A673 (cell line): ENCODE data around the gene IQGAP1.

Experiments
- EZH2 ChIP-seq: fragments of 200-600 bp; sonication (generic); IDR thresholded peaks from 2 replicates; pipeline ENCODE4 v1.6.1; 2017; ENCODE audit warnings: borderline replicate concordance, low read depth, mild to moderate bottlenecking, mixed read lengths, antibody characterized with exemption, low read length; ENCODE audit not compliant: poor library complexity, severe bottlenecking
- TF ChIP-seq, protein P1 (sequence below): fragments of 300-800, 200-600 bp; sonication (generic); conservative IDR thresholded peaks from 2 replicates; pipeline ENCODE4 v1.5.1; 2017; ENCODE audit warnings: low read depth, mild to moderate bottlenecking, antibody characterized with exemption, low read length, moderate library complexity, mixed read lengths

DNA sequence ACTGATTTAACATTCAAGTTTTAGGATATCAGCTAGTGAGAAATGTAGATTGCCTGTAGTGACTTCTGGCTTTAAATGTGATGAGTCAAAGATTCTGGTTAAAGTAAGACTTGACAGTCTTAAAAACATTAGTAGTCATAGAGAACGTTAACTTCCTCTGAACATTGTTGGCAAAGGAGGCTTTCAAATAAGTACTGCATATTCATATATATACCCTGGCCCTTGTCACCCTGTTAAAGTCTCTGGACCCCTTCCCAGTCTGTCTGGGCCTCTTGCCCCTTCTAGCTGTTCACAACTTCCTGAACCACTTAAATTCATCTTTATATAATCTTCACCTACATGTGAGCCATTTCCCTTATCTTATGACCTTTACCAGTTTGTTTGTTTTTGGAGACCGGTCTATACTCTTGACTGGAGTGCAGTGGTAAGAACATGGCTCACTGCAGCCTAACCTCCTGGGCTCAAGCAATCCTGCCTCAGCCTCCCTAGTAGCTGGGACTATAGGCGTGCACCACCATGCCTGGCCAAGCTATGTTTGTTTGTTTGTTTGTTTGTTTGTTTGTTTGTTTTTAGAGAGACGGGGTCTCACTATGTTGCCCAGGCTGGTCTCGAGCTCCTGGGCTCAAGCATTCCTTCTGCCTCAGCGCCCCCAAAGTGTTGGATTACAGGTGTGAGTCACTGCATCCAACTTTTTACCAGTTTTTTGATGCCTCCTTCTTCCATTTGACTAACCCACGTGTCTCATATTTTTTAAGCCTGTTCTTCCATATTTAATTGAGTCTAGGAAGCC is 77.3 kb downstream of the IQGAP1 start:
- TF ChIP-seq, protein P1, sequence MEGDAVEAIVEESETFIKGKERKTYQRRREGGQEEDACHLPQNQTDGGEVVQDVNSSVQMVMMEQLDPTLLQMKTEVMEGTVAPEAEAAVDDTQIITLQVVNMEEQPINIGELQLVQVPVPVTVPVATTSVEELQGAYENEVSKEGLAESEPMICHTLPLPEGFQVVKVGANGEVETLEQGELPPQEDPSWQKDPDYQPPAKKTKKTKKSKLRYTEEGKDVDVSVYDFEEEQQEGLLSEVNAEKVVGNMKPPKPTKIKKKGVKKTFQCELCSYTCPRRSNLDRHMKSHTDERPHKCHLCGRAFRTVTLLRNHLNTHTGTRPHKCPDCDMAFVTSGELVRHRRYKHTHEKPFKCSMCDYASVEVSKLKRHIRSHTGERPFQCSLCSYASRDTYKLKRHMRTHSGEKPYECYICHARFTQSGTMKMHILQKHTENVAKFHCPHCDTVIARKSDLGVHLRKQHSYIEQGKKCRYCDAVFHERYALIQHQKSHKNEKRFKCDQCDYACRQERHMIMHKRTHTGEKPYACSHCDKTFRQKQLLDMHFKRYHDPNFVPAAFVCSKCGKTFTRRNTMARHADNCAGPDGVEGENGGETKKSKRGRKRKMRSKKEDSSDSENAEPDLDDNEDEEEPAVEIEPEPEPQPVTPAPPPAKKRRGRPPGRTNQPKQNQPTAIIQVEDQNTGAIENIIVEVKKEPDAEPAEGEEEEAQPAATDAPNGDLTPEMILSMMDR = no peak
- no peak for TF ChIP-seq EZH2
